Measurements from ENCODE around the gene FOXE3.

GRCh38 chr1:47431534-47431933 is 15.4 kb downstream of the FOXE3 start:
- TF ChIP-seq TCF7 (IDR thresholded peaks at IDR 0.05; ENCODE audit: borderline replicate concordance): no peak
- no peak for TF ChIP-seq CTCF (IDR thresholded peaks at IDR 0.05 in 2 of 3, conservative IDR thresholded peaks at IDR 0.05 in 1 of 3; ENCODE audit: control insufficient read depth in 2 of 3, extremely low read depth in 1 of 3, insufficient read depth in 1 of 3, low read depth in 3 of 3, low read length in 3 of 3)
- TF ChIP-seq SIX5 (IDR thresholded peaks at IDR 0.05; ENCODE audit: low read depth, low read length, severe bottlenecking): no peak
- TF ChIP-seq POLR2A (IDR thresholded peaks at IDR 0.05; ENCODE audit: low read depth, low read length): no peak
- TF ChIP-seq TBL1XR1 (IDR thresholded peaks at IDR 0.05; ENCODE audit: low read depth, low read length): no peak
- no peak for TF ChIP-seq BACH1 (IDR thresholded peaks at IDR 0.05; ENCODE audit: borderline replicate concordance)
- no peak for TF ChIP-seq MAX (IDR thresholded peaks at IDR 0.05; ENCODE audit: low read depth, low read length)
- TF ChIP-seq SREBF2 (IDR thresholded peaks at IDR 0.05; ENCODE audit: low read length): no peak
- no peak for TF ChIP-seq SIN3A (IDR thresholded peaks at IDR 0.05; ENCODE audit: low read depth, low read length)
